ENCODE measurements around the gene DUOXA1.

The DUOXA1 gene

GRCh38 chr15:45130291-45131000 lies 767 bp upstream of the DUOXA1 start:
- no peak for DNase-seq

- no peak for DNase-seq
Measured at GRCh38 chr15:45128971-45129639, 574 bp downstream of the DUOXA1 start.

GRCh38 chr15:45126535-45127158 lies 3.0 kb downstream of the DUOXA1 start:
- DNase-seq = no peak

GRCh38 chr15:45123397-45123796 lies 6.3 kb downstream of the DUOXA1 start:
- DNase-seq = no peak

- DNase-seq = no peak
Measured at GRCh38 chr15:45122719-45123118, 7.0 kb downstream of the DUOXA1 start.

- DNase-seq = no peak
Measured at GRCh38 chr15:45121706-45122417, 7.8 kb downstream of the DUOXA1 start.

- DNase-seq = no peak
Measured at GRCh38 chr15:45121020-45121419, 8.7 kb downstream of the DUOXA1 start.

- DNase-seq = no peak
Measured at GRCh38 chr15:45120081-45120972, 9.4 kb downstream of the DUOXA1 start.

- DNase-seq = no peak
Measured at GRCh38 chr15:45118996-45119395, 10.7 kb downstream of the DUOXA1 start.

- no peak for DNase-seq
Measured at GRCh38 chr15:45118131-45118588, 11.5 kb downstream of the DUOXA1 start.

- no peak for DNase-seq
Measured at GRCh38 chr15:45117308-45118130, 12.2 kb downstream of the DUOXA1 start.

- DNase-seq = no peak
Measured at GRCh38 chr15:45116482-45117307, 13.0 kb downstream of the DUOXA1 start.

- no peak for DNase-seq
Measured at GRCh38 chr15:45116006-45116481, 13.6 kb downstream of the DUOXA1 start.

- no peak for DNase-seq
Measured at GRCh38 chr15:45115312-45115820, 14.3 kb downstream of the DUOXA1 start.

- no peak for DNase-seq
Measured at GRCh38 chr15:45114751-45115085, 15.0 kb downstream of the DUOXA1 start.

GRCh38 chr15:45114076-45114750 lies 15.5 kb downstream of the DUOXA1 start, which contains the start of the genes DUOX2 and DUOXA2:
TSS of gene DUOX2 (minus strand) at chr15:45114172. CDS start at chr15:45113411, 761 bp downstream.
TSS of gene DUOXA2 (plus strand) at chr15:45114326. CDS start at chr15:45114606, 280 bp downstream.
- DNase-seq = no peak

GRCh38 chr15:45113380-45113990 lies 16.2 kb downstream of the DUOXA1 start:
- no peak for DNase-seq

GRCh38 chr15:45112591-45113379 lies 16.9 kb downstream of the DUOXA1 start:
- no peak for DNase-seq

Data from T1000 (cell line).